Activated naive CD4-positive, alpha-beta T cell treated with anti-CD3 and anti-CD28 coated beads, Interleukin-2, amount 50 U/mL, for 72 hours (primary cell): Measurements from ENCODE around the gene ARHGEF6. TPM values are rescaled to one million over a fixed set of nuclear protein-coding genes. Genes with fewer than 3 reads are reported as not detected.

ENCODE experiments used
- ATAC-seq, 2 donors: fragments of 150-1000 bp; cut with Tn5 transposase; 2 replicates each; pipeline ENCODE4 v1.10.0; 2021; ENCODE audit warnings: mild to moderate bottlenecking in 2 of 2, moderate library complexity in 2 of 2
- DNase-seq, 2 donors: peaks; one replicate each; pipeline ENCODE4 v3.0.0; 2021 to 2022; ENCODE audit warnings: low spot score in 2 of 2
- H3K27ac Mint-ChIP-seq, 2 donors: one replicate each; pipeline ENCODE4 v1.8.0; 2022; ENCODE audit warnings: mild to moderate bottlenecking in 2 of 2, mixed read lengths in 2 of 2
- H3K36me3 Mint-ChIP-seq, 2 donors: one replicate each; pipeline ENCODE4 v1.8.0; 2022; ENCODE audit warnings: mixed read lengths in 2 of 2
- H3K9me3 Mint-ChIP-seq, 2 donors: one replicate each; pipeline ENCODE4 v1.8.0; 2022; ENCODE audit warnings: mixed read lengths in 2 of 2
- total RNA-seq, 2 donors: library from RNA; stranded (reverse); gene quantifications; one replicate each; pipeline ENCODE4 v1.2.3, GENCODE V29; 2022

ARHGEF6 gene
- total RNA-seq, 2 donors from 2014 or later, result 59.5 to 80.3 TPM

GRCh38 chrX:136691028-136691809 lies 89.5 kb downstream of the ARHGEF6 start:
- H3K9me3 Mint-ChIP-seq, result no peaks in the 10 kb centered on the region
- DNase-seq (no peak), ATAC-seq (no peak)
- no peak overlapping the region for H3K27ac Mint-ChIP-seq
- H3K36me3 Mint-ChIP-seq, result peaks cover 20 to 26% of the 10 kb centered on the region in 2 donors

- peak overlapping the region; percentile 36 to 87 for H3K27ac Mint-ChIP-seq
- peak in 1 of 2 donors; percentile 10 for ATAC-seq
- DNase-seq, result no peak
- H3K9me3 Mint-ChIP-seq, result no peaks in the 10 kb centered on the region
- H3K36me3 Mint-ChIP-seq, result peaks cover 18 to 20% of the 10 kb centered on the region in 2 donors
These were observed 91.3 kb downstream of the ARHGEF6 start for GRCh38 chrX:136689436-136689835.

- DNase-seq, result peak in 1 of 2 donors; percentile 45
- peak overlapping the region; percentile 81 to 87 for H3K27ac Mint-ChIP-seq
- H3K36me3 Mint-ChIP-seq, result peaks cover 17 to 20% of the 10 kb centered on the region in 2 donors
- H3K9me3 Mint-ChIP-seq, result no peaks in the 10 kb centered on the region
- peak; percentile 90 to 94 for ATAC-seq
These were observed 93.3 kb downstream of the ARHGEF6 start for GRCh38 chrX:136687457-136687856.

- Mint-ChIP-seq H3K36me3 (peaks cover 10 to 24% of the 10 kb centered on the region in 2 donors), H3K9me3 (no peaks in the 10 kb centered on the region), H3K27ac (no peak overlapping the region)
- ATAC-seq, result peak in 1 of 2 donors; percentile 17
- no peak for DNase-seq
These were observed 96.6 kb downstream of the ARHGEF6 start for GRCh38 chrX:136684120-136684519.

GRCh38 chrX:136679531-136679930 lies 101.2 kb downstream of the ARHGEF6 start:
- H3K36me3 Mint-ChIP-seq, result peaks cover 5 to 28% of the 10 kb centered on the region in 2 donors
- no peaks in the 10 kb centered on the region for H3K9me3 Mint-ChIP-seq
- no peak for ATAC-seq
- no peak overlapping the region for H3K27ac Mint-ChIP-seq
- no peak for DNase-seq

GRCh38 chrX:136674270-136674985 lies 106.3 kb downstream of the ARHGEF6 start:
- H3K9me3 Mint-ChIP-seq, result no peaks in the 10 kb centered on the region
- H3K27ac Mint-ChIP-seq, result peak overlapping the region; percentile 84 to 93
- no peak for DNase-seq
- H3K36me3 Mint-ChIP-seq, result peaks cover 24 to 57% of the 10 kb centered on the region in 2 donors
- peak; percentile 1 to 39 for ATAC-seq

- Mint-ChIP-seq H3K36me3 (peaks cover 49 to 74% of the 10 kb centered on the region in 2 donors), H3K27ac (peak overlapping the region; percentile 9 to 84), H3K9me3 (no peaks in the 10 kb centered on the region)
- ATAC-seq, result peak; percentile 15 to 61
- no peak for DNase-seq
These were observed 109.6 kb downstream of the ARHGEF6 start for GRCh38 chrX:136671006-136671610.

GRCh38 chrX:136667446-136668168 lies 113.1 kb downstream of the ARHGEF6 start:
- H3K27ac Mint-ChIP-seq, result peak overlapping the region; percentile 68 to 90
- peak; percentile 37 to 61 for ATAC-seq
- peaks cover 6% of the 10 kb centered on the region in 2 donors for H3K9me3 Mint-ChIP-seq
- no peak for DNase-seq
- peaks cover 53 to 78% of the 10 kb centered on the region in 2 donors for H3K36me3 Mint-ChIP-seq

GRCh38 chrX:136666088-136666487 lies 114.6 kb downstream of the ARHGEF6 start:
- Mint-ChIP-seq H3K36me3 (peaks cover 49 to 68% of the 10 kb centered on the region in 2 donors), H3K9me3 (peaks cover 6% of the 10 kb centered on the region in 2 donors), H3K27ac (no peak overlapping the region)
- no peak for DNase-seq
- ATAC-seq, result no peak

GRCh38 chrX:136665258-136665900 lies 115.4 kb downstream of the ARHGEF6 start:
- ATAC-seq (no peak), DNase-seq (no peak)
- Mint-ChIP-seq H3K27ac (peak overlapping the region in 1 of 2 donors; percentile 22), H3K9me3 (peaks cover 6% of the 10 kb centered on the region in 2 donors), H3K36me3 (peaks cover 53 to 66% of the 10 kb centered on the region in 2 donors)

- peaks cover 6% of the 10 kb centered on the region in 2 donors for H3K9me3 Mint-ChIP-seq
- peak overlapping the region; percentile 79 to 85 for H3K27ac Mint-ChIP-seq
- H3K36me3 Mint-ChIP-seq, result peaks cover 50 to 58% of the 10 kb centered on the region in 2 donors
- no peak for ATAC-seq
- DNase-seq, result no peak
These were observed 117.8 kb downstream of the ARHGEF6 start for GRCh38 chrX:136662976-136663375.

GRCh38 chrX:136662104-136662503 lies 118.6 kb downstream of the ARHGEF6 start:
- H3K9me3 Mint-ChIP-seq, result peaks cover 6% of the 10 kb centered on the region in 2 donors
- no peak for DNase-seq
- no peak for ATAC-seq
- H3K27ac Mint-ChIP-seq, result peak overlapping the region; percentile 79 to 85
- H3K36me3 Mint-ChIP-seq, result peaks cover 47 to 56% of the 10 kb centered on the region in 2 donors

GRCh38 chrX:136660896-136661295 lies 119.8 kb downstream of the ARHGEF6 start:
- Mint-ChIP-seq H3K36me3 (peaks cover 50 to 63% of the 10 kb centered on the region in 2 donors), H3K9me3 (peaks cover 6% of the 10 kb centered on the region in 2 donors), H3K27ac (peak overlapping the region; percentile 34 to 96)
- no peak for DNase-seq
- no peak for ATAC-seq

- Mint-ChIP-seq H3K9me3 (peaks cover 5 to 6% of the 10 kb centered on the region in 2 donors), H3K27ac (peak overlapping the region; percentile 72 to 96), H3K36me3 (peaks cover 53 to 69% of the 10 kb centered on the region in 2 donors)
- peak; percentile 70 to 72 for ATAC-seq
- DNase-seq, result no peak
These were observed 121.6 kb downstream of the ARHGEF6 start for GRCh38 chrX:136659174-136659573.

GRCh38 chrX:136658151-136658550 lies 122.6 kb downstream of the ARHGEF6 start:
- H3K27ac Mint-ChIP-seq, result peak overlapping the region; percentile 96
- DNase-seq (no peak), ATAC-seq (peak; percentile 45 to 48)
- peaks cover 55 to 72% of the 10 kb centered on the region in 2 donors for H3K36me3 Mint-ChIP-seq
- no peaks in the 10 kb centered on the region for H3K9me3 Mint-ChIP-seq
